GM19035 (cell line): ENCODE data around the gene CYBC1.
A peak's percentile ranks its signal among the peaks of the same experiment; 100 is the strongest.

Experiments used
- ATAC-seq: cut with Tn5 transposase; IDR thresholded peaks from one replicate; pipeline ENCODE4 v1.9.1; 2021; ENCODE audit not compliant: unreplicated experiment

Gene CYBC1

GRCh38 chr17:82450357-82451106 lies at the start of gene CYBC1:
TSS of gene CYBC1 (minus strand) at chr17:82450752. CDS start at chr17:82449254, 1,498 bp downstream.
- peak; percentile 61 for ATAC-seq

DNA sequence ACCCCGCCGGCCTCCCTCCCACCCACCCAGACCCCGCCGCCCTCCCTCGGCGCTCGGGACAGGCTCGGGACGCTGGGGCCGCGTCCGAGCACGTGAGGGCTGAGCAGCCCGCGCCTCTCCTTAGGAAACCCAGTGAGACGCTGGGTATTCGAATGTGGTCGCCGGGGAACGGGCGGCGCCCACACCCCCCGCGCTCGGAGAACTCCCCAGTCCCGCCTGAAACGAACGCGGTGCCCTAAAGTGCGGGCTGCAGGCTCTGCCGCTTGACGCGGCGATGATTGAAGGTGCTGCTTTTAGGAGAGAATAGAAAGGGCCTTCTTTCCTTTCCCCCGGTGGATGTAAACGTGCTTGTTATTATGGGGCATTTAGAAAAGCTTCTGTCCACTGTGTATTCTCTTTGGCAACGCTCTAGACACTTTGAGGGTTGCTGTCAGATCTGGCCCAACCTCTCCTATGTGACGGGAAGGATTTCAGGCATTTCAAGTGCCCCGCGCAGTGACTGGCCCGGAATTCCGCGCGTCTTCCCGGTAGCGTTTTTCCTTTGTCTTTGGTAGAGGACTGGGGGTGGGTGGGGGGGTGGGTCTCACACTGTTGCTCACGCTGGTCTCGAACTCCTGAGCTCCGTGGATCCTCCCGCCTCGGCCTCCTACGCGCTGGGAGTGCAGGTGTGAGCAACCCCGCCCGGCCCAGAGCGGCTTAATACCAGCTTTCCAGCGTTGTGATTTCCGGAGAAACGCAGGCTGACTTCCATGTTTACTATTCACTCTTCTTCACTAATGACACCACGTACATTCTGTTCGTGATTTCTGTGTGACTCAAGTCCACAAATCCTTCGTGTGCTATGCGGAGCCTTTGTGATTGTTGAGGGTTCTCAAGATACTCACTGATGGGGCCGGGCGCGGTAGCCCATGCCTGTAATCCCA lies 47.2 kb upstream of the CYBC1 start:
- peak; percentile 16 for ATAC-seq

- peak; percentile 60 for ATAC-seq
Observed at GRCh38 chr17:82496529-82497434, 46.2 kb upstream of the CYBC1 start.

DNA sequence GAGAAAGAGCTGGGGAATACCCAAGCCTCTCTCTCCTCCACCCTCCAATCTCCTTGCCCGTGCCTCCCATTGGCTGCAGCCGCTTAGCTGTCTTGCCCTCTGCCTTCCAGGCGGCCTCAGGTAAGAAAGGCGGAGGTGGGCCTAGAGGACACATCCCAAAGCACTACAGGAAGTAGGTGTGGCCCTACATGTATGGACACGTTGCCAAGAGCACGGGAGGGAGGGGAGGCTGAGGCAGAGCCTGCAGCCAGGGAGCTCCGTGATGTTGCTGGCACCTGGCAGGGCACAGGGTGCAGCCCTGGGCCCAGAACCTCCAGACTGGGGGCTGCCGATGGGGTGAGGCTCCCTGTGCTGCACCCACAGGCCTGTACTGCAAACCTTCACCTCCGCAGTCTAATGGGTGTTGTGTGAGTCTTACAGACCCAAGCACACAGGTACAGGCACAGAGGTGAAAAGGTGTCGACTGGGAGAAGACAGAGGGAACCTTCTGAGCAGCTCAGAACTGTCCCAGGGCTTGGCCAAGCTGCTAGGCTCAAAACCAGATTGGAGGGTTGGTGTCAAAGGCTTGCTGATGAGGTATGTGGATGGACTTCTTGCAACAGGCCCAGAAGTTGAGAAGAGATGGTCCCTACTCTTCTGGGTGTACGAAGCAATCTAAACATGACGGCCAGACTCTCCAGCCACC lies 45.4 kb upstream of the CYBC1 start:
- ATAC-seq, result no peak

GRCh38 chr17:82494236-82495055 lies 43.9 kb upstream of the CYBC1 start:
- peak; percentile 53 for ATAC-seq

- ATAC-seq, result no peak
Observed at GRCh38 chr17:82493226-82493781, 42.8 kb upstream of the CYBC1 start.

- no peak for ATAC-seq
Observed at GRCh38 chr17:82492643-82493225, 42.2 kb upstream of the CYBC1 start.

- no peak for ATAC-seq
Observed at GRCh38 chr17:82491533-82491932, 41.0 kb upstream of the CYBC1 start.

GRCh38 chr17:82491196-82491530 lies 40.6 kb upstream of the CYBC1 start:
- ATAC-seq, result no peak

- ATAC-seq, result no peak
Observed at GRCh38 chr17:82490512-82491195, 40.1 kb upstream of the CYBC1 start.

- no peak for ATAC-seq
Observed at GRCh38 chr17:82489851-82490511, 39.4 kb upstream of the CYBC1 start.

DNA sequence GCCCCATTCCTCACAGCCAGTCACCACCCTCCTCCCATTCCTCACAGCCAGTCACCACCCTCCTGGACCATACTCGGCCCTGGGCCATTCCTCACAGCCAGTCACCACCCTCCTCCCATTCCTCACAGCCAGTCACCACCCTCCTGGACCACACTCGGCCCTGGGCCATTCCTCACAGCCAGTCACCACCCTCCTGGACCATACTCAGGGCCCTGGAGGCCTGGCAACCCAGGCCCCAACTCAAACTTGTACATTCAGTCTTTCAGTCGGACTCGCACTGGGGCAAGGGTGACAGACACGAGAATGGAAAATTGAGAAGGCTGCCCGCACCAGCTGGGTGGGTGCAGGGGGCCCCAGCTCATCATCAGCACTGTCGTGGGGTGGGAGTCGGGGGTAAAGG lies 38.6 kb upstream of the CYBC1 start:
- no peak for ATAC-seq

GRCh38 chr17:82487910-82488309 lies 37.4 kb upstream of the CYBC1 start:
- ATAC-seq, result no peak

DNA sequence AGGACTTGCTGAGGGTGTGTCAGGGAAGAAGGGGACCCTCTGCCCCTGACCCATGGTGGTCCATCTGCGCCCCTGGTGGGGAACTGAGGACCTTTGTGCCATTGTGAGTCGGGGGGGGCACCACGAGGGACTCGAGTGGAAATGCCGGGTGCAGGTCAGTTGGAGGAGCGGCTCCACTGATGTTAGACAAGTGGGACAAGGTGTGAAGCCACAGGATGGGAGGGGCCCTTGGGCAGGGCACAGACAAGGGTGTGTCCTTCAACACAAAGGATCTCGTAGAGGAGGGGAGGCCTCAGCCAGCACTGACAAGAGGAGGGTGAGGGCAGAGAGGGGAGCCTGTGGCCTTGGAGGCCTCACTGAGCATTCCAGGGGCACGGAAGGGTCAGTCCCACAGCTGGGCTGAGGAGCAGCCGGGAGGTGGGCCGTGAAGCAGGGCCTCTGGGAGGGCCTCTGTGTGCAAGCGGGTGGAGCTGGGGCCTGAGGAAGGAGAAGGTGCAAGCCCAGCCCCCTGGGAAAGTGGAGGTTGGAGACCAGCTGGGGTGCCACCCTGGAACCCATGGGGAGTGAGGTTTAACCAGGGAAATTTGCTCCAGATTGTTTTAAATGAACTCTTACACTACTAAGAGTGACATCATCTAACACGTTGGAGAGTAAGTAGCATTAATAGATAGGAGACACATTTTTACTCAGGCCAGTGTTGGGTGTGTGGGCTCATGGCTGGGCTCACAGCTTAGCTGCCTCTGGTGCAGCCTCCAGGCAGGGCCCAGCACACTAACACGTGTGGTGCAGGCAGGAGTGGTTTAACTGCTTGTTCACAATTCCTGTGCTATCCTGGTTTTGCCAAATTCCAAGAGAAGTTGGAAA lies 35.9 kb upstream of the CYBC1 start:
- no peak for ATAC-seq

DNA sequence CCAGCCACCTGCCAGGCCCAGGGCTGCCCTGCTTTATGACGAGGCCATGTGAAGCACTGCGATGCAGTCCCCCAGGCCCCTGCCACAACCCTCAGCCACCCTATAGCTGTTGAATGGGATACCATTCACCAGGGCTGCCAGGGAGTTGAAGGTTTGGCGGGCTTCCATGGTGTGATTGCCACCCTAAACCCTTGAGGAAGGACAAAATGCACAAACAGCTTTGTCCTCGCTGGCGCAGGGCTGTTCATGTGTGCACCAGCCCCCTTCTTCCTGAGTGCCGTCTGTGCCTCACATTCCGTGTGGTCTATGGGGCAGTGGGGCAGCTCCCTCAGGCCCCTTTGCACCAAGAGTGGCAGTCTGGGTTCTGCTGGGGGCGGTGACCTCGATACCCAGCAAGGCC lies 33.3 kb upstream of the CYBC1 start:
- ATAC-seq, result no peak

DNA sequence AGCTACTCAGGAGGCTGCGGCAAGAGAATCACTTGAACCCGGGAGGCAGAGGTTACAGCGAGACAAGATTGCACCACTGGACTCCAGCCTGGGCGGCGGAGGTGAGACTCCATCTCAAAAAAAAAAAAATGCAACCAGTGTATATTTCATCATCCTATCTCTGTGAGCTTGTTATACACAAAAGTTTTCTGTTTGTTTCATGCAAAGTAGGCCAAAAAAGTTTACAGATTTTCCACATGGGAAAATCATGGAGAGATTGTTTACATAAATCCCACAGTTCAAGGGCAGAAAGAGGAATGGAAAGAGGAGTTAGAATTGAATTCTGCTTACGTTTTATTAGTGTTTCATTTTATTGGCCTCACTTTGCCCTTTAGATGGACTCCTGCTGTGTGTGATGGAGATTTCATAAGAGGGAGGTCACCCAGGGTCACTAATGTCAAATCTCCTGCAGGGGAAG lies 32.7 kb upstream of the CYBC1 start:
- no peak for ATAC-seq

DNA sequence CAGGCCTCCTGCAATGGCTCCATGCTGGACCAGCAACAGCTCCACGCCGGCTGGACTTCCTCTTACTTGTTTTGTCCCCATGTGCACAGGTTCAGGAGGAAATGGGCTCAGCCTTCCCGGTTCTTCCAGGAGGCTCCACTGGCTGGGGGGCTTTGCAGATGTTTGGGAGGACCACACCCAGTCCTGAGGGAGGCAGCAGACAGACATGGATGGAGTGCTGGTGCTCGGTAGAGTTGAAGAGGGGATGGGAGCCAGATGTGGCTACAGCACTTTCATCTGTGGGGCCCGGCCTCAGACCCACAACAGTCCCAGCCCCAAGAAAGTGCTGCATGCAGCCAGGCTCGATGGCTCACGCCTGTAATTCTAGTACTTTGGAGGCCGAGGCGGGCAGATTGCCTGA lies 29.8 kb upstream of the CYBC1 start:
- no peak for ATAC-seq
